Gastroesophageal sphincter (tissue), 3 donors: Measurements from ENCODE around the gene CENPI.

Source experiments
- EP300 ChIP-seq: sonication (generic); formaldehyde crosslinking; IDR thresholded peaks from one replicate; pipeline ENCODE4 v1.6.1; 2017; ENCODE audit warnings: antibody characterized with exemption, mild to moderate bottlenecking
- POLR2A ChIP-seq, 2 donors: fragments of 450-650 bp; IDR thresholded peaks; one replicate each; pipeline ENCODE4 v1.6.1; 2017; ENCODE audit warnings: antibody characterized with exemption in 2 of 2, mild to moderate bottlenecking in 2 of 2, moderate library complexity in 1 of 2
- POLR2AphosphoS5 ChIP-seq: sonication (generic); formaldehyde crosslinking; IDR thresholded peaks from one replicate; pipeline ENCODE4 v1.6.1; 2017; ENCODE audit warnings: antibody characterized with exemption
- TF ChIP-seq, protein P1 (sequence below), 4 experiments: fragments of 200-600 bp in 2 of 4; fragments of 450-650 bp in 2 of 4; sonication (generic) in 1 of 4; IDR thresholded peaks; one replicate each; pipeline ENCODE4 v1.5.1; 2017 to 2019; ENCODE audit warnings: antibody characterized with exemption in 4 of 4, mild to moderate bottlenecking in 2 of 4, moderate library complexity in 2 of 4

DNA sequence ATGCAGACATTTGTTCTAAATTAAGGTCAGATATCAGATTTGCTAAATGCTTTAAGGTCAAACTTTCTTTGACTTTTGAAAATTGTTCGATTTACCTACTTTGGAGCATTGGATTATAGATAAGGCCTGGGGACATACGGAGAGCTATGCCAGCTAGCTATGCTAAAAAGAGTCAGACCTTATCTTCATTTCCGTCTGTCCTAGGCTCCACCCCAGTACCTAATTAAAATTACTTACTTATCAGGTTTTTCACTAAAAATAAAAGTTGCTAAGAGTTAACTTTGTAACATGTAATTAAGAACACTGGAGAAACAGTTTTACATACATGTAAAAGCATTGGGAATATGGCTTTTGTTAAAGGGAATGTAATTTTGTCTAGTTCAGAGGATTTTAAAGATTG is 26.4 kb upstream of the CENPI start:
- TF ChIP-seq POLR2A (IDR thresholded peaks at IDR 0.05) (no peak), EP300 (no peak), POLR2AphosphoS5 (no peak)
- TF ChIP-seq, protein P1, sequence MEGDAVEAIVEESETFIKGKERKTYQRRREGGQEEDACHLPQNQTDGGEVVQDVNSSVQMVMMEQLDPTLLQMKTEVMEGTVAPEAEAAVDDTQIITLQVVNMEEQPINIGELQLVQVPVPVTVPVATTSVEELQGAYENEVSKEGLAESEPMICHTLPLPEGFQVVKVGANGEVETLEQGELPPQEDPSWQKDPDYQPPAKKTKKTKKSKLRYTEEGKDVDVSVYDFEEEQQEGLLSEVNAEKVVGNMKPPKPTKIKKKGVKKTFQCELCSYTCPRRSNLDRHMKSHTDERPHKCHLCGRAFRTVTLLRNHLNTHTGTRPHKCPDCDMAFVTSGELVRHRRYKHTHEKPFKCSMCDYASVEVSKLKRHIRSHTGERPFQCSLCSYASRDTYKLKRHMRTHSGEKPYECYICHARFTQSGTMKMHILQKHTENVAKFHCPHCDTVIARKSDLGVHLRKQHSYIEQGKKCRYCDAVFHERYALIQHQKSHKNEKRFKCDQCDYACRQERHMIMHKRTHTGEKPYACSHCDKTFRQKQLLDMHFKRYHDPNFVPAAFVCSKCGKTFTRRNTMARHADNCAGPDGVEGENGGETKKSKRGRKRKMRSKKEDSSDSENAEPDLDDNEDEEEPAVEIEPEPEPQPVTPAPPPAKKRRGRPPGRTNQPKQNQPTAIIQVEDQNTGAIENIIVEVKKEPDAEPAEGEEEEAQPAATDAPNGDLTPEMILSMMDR (IDR thresholded peaks at IDR 0.05) = no peak
